ENCODE measurements around the gene PKLR. TPM values are rescaled to one million over a fixed set of nuclear protein-coding genes. Genes with fewer than 3 reads are reported as not detected.

PKLR gene
- total RNA-seq, 1 donor from 2014 or later = not detected

DNA sequence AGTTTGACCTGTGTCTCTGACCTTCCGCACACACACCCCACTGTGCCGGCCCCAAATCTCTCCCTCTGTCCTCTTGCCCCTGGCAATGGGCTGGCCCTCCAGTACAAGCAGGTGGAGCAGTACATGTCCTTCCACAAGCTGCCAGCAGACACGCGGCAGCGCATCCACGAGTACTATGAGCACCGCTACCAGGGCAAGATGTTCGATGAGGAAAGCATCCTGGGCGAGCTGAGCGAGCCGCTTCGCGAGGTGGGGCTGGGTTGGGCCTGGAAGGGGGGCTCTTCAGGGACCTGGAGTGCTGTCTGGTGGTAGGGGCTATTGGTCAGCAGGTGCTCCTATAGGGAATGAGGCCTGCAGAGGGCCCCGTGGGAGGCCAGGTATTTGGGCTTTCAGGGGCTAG, 16.2 kb downstream of the PKLR start:
- no peak for DNase-seq (ENCODE audit: low spot score)

DNA sequence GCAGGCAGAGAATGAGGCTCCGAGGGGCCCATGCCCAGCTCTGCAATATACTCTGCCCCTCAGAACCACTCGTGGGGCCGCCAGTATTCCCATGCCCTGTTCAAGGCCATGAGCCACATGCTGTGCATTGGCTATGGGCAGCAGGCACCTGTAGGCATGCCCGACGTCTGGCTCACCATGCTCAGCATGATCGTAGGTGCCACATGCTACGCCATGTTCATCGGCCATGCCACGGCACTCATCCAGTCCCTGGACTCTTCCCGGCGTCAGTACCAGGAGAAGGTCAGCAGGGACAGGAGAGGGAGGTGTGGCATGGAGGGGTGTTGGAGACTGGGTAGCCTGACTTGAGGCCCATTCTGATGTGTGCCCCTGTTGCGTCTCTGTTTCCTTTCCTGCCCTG, 16.8 kb downstream of the PKLR start:
- no peak for DNase-seq (ENCODE audit: low spot score)

DNA sequence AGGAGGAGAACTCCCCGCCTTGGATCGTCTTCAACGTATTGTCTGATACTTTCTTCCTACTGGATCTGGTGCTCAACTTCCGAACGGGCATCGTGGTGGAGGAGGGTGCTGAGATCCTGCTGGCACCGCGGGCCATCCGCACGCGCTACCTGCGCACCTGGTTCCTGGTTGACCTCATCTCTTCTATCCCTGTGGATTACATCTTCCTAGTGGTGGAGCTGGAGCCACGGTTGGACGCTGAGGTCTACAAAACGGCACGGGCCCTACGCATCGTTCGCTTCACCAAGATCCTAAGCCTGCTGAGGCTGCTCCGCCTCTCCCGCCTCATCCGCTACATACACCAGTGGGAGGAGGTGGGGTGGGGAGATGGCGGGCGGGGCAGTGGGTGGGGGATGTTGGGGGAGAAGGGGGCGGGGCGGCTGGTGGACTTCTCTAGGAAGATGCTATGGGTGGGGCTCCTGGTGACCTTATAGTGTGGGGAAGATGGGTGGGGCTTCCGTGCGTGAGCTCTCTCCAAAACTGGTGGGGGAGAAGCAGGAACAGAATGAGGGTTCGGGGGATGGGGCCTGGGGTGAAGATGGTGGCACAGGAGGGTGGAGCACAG, 18.6 kb downstream of the PKLR start:
- no peak for DNase-seq (ENCODE audit: low spot score)

DNA sequence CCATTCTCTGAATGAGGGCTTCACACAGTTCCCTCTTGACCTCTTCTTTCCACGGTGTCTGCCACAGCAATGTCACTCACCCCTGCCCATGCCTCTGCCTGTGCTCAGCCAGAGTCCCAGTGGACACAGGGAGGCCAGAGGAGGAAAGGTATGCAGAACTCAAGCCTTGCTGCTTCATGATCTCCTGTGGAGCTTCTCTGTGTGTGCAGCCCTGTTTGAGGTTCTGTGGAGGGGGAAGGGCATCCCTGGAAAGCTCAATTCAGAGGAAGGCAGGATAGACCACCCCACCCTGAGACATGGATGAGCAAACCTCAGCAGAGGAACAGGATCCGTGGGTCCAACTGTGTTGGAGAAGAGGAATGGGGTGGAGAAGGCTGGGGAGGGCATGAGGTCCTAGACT, 22.0 kb downstream of the PKLR start:
- DNase-seq (ENCODE audit: low spot score) = no peak

DNA sequence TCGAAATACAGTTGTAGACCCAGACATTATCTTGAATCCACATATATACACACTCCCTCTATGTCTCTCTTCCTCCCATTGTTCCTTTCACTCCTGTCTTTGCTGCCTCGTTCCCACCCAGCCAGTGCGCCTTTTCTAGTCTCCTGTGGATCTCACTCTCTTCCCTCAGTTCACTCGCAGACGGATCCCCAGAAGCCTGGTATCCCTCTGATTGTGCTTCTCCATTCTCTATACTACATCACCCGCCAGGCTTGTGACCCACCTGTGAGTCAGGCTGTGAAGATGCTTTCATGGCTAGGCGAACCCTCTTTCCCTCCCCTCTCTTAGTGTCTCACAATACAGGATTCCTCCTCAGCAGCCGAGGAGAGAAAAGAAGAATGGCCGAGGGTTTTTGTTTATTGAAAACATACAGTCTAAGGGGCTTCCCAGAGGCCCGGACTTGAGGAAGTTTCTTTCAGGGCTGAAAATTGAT, 22.5 kb downstream of the PKLR start:
- no peak for DNase-seq (ENCODE audit: low spot score)

DNA sequence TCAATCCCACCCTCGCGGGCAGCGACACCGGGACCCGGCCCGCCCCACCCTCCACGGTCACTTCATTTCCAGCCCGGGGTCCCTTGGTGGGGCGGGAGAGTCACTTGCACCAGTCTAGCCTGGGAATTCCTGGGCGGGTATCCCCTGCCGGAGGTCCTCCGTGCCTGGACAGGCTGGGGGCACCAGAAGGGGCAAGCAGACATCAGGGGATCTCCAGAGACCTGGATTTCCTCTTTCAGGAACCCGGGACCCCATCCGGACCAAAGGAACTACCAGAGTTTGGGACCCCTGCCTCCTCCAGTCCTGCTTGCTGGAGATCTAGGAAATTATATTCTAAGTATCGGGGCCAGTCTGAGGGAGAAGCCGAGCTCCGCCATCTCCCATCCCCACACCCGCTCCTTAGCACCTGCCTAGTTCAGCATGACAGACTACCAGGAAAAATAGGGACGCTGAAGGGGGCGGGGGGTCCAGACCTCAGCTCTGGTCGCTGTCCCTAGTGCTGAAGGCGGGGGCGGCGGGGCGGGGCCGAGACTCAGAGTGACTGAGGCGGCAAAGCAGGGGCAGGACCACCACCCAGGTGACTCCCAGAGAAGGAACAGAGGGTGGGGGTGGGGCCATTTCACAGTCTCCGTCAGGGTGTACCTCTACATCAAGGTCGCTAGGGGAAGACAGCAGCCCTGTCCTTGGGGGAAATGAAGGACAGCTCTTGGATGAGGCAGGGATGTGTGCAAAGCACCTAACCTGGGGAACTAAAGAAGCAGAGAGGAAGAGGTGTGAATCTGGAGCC, 23.1 kb downstream of the PKLR start:
- DNase-seq (ENCODE audit: low spot score) = peak; percentile 64

DNA sequence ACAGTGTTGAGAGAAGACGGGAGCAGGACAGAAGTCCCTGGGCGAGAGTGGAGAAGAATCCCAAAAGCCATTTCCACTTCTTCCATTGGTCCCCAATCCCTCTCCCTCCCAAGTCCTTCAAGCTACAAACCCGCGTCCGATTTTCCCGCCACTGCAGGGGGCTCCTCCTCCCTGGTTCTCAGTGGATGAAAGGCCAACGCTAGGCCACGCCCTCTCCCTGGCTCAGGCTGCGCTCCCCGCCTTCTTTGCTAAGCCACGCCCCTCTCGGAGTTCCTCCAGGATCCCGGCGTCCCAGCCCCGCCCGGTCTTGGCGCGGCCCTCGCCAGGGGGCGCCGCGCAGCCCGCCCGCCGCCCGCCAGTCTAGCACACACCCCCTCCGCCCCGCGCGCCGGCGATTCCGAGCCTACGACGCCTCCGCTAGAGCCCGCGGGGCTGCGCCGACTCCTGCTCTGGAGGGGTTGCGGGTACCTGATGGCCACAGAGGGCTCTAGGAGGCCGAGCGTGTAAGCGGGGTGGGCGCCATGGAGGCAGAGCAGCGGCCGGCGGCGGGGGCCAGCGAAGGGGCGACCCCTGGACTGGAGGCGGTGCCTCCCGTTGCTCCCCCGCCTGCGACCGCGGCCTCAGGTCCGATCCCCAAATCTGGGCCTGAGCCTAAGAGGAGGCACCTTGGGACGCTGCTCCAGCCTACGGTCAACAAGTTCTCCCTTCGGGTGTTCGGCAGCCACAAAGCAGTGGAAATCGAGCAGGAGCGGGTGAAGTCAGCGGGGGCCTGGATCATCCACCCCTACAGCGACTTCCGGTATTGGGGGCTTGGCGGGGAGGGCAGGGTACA, 24.0 kb downstream of the PKLR start, which contains the start of gene HCN3:
HCN3 (plus strand) TSS at position 394 of the 832 bp plus-strand sequence; CDS start at position 522, 128 bp downstream.
- peak; percentile 98 for DNase-seq (ENCODE audit: low spot score)

DNA sequence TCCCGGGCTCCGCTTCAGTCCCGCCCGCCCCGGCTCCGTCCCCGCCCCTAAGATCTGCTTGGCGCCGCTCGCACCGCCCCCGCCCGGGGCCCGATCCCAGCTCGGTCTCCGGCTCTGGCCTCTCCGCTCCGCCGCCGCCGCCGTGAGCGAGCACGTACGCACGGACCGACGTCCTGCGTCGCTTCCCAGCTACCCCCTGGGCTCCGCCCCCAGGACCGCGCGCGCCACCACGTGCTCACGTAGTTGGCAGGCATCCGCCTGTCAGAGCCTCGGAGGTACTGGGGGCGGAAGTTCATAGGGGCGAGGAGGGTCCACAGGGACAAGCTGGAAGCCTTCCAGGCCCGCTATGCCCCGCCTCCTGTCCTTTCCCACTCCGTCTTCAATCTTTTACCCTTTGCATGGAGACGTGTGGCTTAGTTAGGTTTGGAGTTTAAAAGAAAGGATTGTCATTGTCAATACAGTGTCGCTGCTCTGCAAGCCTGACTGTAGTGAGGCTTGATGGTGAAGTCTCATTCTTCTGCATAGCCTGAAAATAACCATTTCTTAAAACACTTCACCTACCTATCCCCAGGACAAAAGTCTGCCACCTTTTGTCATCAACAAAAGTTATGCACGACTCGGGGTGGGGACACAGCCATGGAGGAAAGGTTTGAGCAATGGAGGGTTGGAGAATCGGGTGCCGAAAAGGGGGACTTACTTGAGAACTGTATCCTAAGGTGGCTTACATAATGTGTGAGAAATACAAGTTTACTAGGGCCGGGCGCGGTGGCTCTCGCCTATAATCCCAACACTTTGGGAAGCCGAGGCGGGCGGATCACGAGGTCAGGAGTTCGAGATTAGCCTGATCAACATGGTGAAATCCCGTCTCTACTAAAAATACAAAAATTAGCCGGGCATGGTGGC, 27.6 kb downstream of the PKLR start, which contains the start of gene CLK2:
CLK2 (minus strand) TSS at position 162 of the 903 bp plus-strand sequence. CDS start 2,527 bp downstream, outside the sequence.
- peak; percentile 96 for DNase-seq (ENCODE audit: low spot score)

DNA sequence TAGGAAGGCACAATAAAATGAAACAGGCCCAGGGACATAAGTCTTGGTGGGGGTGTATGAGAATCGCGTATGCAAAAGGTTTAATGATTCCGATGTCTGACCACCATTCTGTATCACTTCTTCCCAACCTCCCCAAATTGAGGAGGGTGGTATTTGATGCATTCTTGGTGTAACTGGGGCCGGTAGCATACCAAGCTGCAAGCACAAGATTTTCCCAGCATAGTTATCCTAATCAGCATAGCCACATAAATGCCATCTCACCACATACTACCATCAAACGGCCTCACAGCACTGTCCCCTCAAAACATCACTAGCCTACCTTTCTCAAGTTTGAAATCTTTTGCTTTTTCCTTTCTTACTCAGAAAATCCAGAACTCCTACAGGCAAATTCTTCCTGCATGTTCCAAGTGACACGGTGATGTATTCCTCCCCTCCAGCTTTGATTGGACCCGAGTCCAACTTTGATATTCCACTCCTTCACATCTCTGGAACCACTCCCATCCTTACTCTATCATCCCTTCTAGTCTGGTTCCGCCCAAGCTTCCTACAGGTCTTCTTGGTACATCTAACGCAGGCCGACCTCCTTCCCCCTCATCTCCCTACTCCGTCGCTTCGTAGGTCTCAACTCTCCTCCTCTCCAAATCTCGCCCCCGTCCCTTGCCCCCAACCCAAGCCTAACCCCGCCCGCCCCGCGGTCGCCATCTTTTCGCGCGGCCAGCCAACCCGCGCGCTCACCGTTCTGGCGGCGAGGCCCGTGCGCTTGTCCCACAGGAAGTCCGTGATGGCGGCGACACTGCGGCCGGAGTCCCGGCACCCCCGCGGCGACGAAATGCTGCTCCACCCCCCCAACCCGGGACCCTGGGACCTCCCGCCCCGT, 28.5 kb downstream of the PKLR start:
- no peak for DNase-seq (ENCODE audit: low spot score)

DNA sequence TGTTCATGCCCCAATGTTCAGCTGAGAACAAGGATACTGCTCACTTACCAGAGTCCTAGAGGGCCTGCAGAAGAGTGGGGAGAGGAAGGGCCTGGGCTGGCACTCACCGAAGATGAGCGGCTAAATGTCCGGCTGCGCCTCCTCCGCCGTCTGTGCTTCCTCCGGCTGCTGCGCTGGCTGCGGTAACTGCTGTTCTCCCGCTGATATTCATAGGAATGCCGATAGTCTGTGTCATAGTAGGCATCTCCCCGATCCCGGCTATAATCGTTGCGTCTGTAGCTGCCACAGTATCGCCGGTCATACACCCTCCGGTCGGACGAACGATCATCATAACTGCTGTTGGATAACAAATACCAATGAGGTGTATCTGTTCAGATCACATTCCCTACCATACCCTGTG, 31.9 kb downstream of the PKLR start:
- no peak for DNase-seq (ENCODE audit: low spot score)

DNA sequence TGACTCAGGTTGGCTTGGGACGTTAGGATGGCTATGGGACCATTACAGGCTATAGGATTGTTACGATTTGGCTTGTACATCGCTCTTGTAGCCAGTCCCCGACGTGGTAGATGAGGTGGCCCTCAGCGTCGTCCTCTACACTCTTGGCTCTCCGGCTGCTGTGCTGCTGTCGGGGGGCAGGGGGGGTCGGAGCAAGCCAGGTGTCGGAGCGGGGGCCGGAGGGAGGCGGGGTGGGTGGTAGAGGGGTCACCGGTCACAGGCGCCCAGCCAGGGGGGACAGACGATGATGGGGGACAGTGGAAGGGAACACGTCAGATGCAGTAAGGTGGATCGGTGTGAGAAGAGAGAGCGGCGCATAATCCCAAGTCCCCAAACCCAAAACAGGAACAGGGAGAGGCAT, 32.6 kb downstream of the PKLR start:
- no peak for DNase-seq (ENCODE audit: low spot score)

DNA sequence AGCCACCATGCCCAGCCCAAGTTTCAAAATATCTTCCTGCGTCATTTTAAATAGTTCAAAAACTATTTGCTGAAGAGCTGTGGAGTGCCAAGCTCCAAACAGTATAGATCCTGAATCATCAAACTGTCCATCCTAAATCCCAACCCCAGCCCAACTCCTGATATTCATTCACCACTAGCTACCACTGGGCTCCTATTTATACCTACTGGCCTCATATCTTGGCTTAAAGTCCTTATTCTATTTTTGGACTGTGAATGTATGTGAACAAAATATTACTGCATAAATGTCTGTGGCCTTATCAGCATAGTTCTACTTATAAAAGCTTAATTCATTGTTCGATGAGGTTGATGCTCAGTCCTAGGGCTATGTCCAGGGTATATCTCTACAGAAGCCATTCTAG, 33.9 kb downstream of the PKLR start:
- no peak for DNase-seq (ENCODE audit: low spot score)

DNA sequence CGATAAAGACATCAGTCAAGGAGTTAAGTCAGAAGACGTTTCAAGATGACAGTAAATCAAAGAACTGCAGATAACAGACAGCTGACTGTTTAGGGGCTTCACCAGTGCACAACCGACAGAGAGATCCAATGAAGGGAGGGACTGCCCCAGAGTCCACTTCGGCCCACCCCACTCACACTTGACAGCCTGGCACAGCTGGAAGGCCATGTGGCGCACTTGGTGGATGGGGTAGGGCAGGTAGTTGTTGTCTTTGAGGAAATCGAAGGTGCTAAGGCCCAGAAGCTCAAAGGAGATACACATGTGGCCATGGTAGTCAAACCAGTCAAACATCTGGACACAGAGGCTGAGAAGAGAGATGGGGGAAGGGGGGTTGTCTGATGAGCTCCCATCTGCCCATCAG, 34.7 kb downstream of the PKLR start:
- no peak for DNase-seq (ENCODE audit: low spot score)

DNA sequence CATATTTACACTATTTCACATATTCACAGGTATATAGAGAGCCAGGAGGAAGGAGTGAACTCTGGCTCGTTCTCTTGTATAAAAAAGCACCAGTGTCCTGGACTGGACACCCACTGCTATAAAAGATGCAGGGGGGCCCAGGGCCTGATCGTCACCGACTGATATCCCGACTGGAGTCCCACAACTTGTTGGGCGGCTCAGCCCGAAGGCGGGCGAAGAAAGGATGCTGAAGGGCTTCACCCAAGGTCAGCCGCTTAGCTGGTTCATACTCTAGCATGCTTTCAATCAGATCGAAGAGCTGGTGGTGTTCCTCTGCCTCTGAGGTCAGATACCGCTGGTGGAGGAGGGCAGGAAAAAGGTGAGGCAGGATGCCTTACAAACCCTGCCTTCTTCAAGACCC, 38.2 kb downstream of the PKLR start:
- no peak for DNase-seq (ENCODE audit: low spot score)

DNA sequence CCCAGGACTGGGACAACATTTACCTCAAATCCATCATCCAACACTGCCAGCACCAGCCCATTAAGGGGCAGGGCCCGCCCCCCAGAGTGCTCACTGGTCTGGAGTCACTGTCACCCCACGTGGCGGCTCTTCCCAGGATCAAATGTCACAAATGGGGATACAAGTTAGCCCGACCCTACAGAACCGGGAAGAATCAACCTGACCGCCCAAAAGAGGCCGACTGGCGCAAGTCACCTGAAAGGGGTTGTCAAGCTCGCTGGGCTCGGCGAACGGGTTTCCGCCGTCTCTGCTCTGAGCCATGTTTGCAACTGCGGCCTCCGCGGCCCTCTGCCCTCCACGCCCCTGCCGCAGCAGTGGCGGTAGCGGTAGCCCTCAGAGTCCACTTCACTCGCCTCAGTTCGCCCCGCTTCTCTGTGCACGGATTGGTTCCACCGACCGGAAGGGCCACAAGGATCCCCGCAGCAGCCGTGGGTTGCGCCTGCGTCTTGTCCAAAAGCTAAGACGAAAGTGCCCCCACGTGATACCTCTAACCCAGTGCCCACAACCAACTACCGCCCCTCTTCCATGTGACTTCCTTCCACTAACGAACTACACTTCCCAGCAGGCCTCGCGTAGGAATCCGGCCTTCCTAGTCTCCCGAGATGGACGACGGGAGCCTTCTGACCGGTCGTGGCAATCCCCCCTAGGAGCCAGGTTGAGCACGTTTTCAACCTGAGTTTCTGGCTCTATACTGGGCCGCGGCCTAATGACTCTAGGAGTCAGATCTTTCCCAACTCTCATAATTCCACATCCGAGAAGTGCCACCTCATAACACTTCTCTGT, 39.2 kb downstream of the PKLR start, which contains the start of gene SCAMP3:
SCAMP3 (minus strand) TSS at position 509 of the 822 bp plus-strand sequence; CDS start at position 300, 209 bp downstream.
- peak; percentile 97 for DNase-seq (ENCODE audit: low spot score)

DNA sequence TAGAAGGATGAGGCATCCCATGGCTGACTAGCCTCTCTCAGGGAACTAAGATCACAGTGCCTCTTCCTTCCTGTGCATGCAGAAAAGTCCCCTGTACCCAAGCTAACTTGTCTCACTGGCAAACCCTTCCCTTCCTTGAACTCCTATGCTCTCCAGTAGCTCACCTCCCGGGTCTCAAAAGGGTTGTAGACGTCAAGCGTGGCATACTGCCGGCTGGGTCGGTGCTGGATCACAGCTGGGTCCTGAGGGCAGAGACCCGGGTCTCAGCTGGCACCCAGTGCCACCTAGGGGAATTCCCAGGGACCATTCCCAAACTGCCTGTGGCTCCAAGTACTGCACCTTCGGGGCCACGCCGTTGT, 39.8 kb downstream of the PKLR start:
- DNase-seq (ENCODE audit: low spot score) = no peak

DNA sequence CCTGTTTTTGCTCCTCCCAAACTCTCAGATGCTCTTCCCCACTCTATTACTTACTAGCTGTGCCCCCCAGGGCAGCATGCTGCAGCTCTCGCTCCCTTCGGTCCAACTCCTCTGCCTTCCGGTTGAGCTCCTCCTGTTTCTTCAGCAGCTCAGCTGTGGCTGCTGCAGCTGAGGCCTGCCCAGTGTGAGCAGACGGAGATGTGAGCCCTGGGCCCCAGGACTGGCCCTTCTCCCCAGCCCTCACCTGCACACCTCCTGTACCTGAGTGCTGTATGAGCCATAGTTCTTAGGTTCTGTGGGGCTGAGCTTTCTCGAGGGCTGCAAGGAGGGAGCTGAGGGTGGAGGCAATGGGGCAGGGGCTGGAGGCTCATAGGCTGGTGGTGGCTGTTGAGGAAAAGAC, 41.0 kb downstream of the PKLR start:
- no peak for DNase-seq (ENCODE audit: low spot score)

DNA sequence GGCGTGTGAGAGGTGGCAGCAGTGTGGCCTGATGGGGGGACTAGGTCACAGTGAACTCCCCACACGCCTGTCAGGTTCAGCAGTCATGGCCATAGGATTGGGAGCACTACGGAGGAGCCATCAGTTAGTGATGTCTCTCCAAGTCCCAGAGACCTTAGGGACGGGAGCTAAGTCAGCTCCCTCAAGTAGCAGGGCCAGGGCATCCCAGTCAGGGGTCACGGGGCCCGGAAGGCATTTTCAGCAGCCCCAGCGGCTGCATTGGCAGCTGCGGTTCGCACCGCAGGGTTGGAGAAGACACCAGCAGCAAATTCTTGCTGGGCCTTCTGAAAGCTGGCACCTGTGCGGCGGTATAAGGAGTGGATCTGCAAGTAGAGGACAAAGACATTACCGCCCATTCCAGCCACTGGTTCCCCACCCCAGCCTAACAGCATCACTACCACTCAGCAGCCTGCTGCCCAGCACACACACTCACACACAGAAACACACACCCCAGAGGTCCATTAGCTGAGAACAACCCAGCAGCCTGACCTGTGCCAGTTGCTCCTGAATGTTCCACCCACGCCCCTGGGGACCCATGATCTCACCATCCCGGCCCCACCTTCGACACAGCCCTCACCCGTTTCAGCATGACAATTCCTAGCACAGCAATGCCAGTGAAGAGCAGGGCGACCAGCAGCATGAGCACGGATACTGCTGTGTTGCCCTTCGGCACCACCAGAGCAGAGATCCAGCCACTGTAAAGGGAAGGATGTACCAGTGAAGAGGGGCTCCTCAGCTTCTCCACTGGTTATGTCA, 45.0 kb downstream of the PKLR start:
- DNase-seq (ENCODE audit: low spot score) = no peak

Data from ureter (tissue), 1 donor.